ENCODE results near the gene RABEPK.
"Not testable (repeated sequence)": the region's sequence is repeated elsewhere in the genome, so short reads cannot be mapped to it uniquely, and the experiment has no call there.

Gene RABEPK

DNA sequence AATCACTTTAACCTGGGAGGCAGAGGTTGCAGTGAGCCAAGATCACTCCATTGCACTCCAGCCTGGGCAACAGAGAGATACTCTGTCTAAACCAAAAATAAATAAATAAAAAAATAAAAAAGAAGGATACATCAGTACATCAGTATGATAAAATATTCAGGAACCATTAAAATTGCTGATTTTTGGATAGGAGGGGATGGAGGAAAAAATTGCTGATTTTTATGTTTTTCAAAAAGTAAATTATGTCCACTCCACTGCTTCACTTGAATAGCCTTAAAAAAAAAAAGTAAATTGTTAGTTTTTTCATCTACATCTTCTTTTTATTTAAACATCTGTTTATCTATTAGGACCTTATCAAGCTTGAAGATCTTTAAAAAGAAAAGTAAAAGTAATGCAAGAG lies 53.9 kb downstream of the RABEPK start:
- no peak for DNase-seq

GRCh38 chr9:125255781-125256391 lies 55.5 kb downstream of the RABEPK start:
- DNase-seq: no peak

DNA sequence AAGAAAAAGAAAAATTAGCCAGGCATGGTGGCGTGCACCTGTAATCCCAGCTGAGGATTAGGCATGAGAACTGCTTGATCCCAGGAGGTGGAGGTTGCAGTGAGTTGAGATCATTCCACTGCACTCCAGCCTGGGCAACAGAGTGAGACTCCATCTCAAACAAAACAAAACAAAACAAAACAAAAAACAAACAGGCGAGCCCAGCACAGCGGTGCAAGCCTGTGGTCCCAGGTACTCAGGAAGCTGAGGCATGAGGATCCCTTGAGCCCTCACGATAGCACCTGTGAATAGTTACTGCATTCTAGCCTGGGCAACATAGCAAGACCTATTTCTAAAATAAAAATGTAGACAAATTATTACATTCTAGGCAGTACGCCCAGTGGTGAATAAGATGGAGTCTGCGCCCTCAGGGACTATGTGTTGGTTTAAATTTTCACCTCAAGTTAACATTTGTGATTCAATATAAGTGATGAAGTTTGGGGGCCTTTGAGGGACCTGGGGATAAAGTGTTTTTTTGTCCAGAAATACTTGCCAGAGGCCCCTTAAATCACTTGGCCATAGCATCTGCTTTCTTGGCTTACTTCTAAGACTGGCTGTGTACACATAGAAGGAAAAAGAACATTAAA lies 57.9 kb downstream of the RABEPK start:
- no peak for DNase-seq

GRCh38 chr9:125258832-125259534 lies 58.6 kb downstream of the RABEPK start:
- no peak for DNase-seq

DNA sequence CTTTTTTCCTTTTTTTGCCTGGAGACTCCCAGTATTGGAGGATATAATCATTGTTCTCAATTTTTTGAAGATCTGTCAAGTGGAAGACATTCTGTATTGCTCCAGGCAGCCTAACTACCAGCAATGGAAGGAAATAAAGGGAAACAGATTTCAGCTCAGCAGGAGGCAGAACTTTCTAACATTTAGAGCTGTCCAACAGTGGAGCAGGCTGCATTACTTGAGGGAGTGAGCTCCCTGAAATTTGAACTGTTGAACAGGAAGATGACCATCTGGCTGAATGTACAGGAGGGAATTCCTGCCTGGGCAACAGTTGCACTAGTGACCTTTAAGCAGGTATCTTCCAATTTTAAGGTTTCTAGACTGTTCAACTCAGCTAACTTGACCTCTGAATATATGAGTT lies 60.2 kb downstream of the RABEPK start:
- no peak for DNase-seq

DNA sequence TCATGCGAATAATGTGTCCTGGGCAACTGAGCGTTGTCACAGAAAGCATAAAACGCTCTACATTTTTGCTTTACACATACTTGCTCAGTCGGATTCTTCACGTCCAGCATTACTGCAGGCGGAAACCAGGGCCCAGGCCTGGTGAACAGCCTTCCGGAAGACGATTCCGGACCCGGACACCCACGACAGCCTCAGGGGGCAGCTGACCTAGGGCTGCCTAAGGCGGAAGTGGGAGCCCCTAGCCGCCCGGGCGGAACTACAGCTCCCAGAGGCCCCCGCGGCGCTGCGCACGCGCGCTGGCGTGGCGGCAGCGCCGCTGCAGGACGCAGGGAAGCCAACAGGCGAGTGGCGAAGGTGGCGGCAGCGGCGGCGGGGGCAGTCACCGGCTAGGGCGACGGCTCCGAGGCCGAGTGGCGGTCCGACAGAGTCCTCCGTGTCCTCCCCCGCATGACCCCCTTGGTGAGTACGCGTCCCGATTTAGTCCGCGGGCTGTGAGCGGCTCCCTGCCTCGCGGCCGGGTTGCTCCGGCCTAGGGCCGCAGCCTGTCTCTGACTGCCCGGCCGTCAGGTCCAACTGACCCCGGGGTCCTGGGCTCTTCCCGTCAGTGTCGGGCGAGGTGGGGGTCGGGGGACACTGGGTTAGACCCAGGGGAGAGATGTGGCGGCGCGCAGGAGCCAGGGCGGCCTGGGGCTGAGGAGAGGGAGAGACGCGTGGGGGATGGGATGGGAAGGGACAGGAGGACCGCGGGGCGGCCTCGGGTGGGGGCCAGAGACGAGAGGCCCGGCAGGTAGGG lies 61.4 kb downstream of the RABEPK start, which contains the start of gene GAPVD1:
GAPVD1 (plus strand) TSS at position 326 of the 793 bp plus-strand sequence. CDS start 37,096 bp downstream, outside the sequence.
- peak; percentile 84 for DNase-seq

DNA sequence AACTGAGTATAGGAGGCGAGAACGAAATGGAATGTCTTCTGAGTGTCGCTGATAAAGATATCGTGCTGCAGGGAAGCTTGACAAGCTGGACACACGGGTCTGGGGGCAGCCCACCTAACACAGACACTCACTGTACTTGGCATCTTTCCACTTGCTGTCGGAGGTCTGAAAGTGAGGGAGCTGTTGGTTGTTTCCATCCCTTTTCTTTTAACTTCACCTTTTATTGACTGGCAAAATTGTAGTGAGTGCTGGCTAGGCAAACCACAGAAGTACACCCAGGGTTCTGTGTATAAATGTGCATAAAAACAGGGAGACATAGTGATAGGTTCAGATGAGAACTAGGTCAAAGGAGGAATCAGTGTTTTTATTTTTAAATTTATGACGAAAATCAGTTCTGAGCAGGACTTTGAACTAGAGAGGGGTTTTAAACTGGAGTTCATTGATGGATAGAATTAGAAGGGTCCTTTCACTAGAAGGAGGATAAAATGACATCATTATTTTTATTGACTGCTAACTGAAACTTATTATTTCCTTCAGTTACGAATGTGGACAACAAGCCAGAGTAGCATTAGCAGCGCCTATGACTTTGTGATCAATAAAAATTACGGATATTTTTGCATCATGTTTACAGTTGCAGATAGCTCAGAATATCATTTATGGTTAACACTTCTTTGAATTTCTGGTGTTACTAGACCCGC lies 62.1 kb downstream of the RABEPK start:
- DNase-seq: no peak

- DNase-seq: not testable (repeated sequence)
These were observed 63.7 kb downstream of the RABEPK start for GRCh38 chr9:125264068-125264467.

- no peak for DNase-seq
These were observed 68.2 kb downstream of the RABEPK start for GRCh38 chr9:125268394-125269013.

DNA sequence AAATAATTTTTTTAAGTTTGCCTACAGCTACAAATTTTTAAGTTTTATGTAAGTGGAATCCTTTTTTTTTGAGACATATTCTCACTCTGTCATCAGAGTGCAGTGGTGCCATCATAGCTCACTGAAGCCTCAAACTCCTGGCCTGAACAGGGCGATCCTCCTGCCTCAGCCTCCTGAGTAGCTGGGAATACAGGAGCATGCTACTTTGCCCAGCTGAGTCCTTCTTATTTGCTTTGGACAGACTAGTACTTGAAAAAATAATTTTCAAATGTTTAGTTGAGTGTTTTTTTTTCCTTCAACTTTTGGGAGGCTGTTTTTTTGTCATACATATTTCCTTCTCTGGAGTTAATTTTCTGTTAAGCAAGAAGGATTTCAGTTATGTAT lies 68.7 kb downstream of the RABEPK start:
- DNase-seq: no peak

GRCh38 chr9:125271081-125271480 lies 70.7 kb downstream of the RABEPK start:
- no peak for DNase-seq

- no peak for DNase-seq
These were observed 72.4 kb downstream of the RABEPK start for GRCh38 chr9:125272697-125273096.

DNA sequence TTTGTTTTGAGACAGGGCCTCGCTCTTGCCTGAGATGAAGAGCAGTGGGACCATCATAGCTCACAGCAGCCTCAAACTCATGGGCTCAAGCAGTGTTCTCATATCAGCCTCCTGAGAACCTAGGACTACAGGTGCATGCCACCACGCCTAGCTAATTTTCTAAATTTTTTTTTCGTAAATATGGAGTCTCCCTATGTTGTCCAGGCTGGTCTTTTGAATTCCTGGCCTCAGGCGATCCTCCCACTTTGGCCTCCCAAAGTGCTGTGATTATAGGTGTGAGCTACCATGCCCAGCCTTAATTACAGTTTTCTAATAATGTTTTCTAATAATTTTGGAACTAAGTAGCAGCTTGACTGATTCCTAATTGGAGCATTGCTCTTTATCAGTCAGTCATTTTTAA lies 76.4 kb downstream of the RABEPK start:
- no peak for DNase-seq

DNA sequence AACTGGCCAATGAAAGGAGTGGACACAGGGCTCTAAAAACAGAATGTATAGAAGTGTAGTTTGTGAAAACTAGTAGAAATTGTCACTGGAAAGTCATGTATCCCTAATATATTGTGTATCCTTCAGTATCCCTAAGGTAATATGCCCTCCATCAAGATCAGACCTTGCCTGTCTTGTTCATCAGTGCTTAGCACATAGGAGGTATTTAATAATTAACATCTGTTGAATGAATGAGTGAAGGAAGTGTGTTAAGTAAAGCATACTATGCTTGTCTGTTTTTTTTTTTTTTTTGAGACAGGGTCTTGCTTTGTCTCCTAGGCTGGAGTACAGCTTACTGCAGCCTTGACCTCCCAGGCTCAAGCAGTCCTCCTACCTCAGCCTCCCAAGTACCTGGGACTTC lies 77.1 kb downstream of the RABEPK start:
- DNase-seq: no peak

- no peak for DNase-seq
These were observed 80.6 kb downstream of the RABEPK start for GRCh38 chr9:125280945-125281344.
